ENCODE results near the gene SLAIN1. TPM values are rescaled to one million over a fixed set of nuclear protein-coding genes. Genes with fewer than 3 reads are reported as not detected.

The SLAIN1 gene
- total RNA-seq, 2 experiments from 2014 or later: 40.1 to 44.2 TPM

GRCh38 chr13:77696006-77696878 lies 1.2 kb upstream of the SLAIN1 start:
- ATAC-seq (no peak), DNase-seq (no peak)
- peak overlapping the region; percentile 8 for H3K4me3 Mint-ChIP-seq
- CTCF ChIA-PET: interaction anchor here (1.0 to 3.9 kb wide), 6 partner anchors 33 to 218 kb away, joined by 3 to 18 read pairs (median 3); no protein-coding TSS in a partner anchor
- no peak overlapping the region for H3K27ac Mint-ChIP-seq
- peaks cover 19% of the 10 kb centered on the region for H3K27me3 Mint-ChIP-seq
- H3K36me3 Mint-ChIP-seq: peaks cover 4% of the 10 kb centered on the region
- H3K9me3 Mint-ChIP-seq (ENCODE audit: low read depth): no peaks in the 10 kb centered on the region
- H3K4me1 Mint-ChIP-seq: peaks cover 27% of the 10 kb centered on the region

DNA sequence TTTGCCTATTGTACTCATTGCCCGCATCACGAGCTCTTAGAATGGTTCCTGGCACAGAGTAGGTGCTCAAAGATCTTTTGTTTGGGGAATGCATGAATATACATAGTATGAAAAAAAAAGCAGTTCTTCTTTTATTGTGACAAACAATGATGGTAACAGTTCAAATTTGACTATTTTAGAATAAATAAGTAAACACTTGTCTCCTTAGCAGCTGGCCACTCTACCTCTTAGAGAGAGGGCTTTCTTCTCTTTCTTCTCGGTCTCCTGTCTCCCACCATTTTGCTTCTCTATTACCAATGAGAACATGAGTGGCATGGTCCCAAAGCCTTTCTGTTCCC lies 639 bp upstream of the SLAIN1 start:
- DNase-seq: no peak
- Mint-ChIP-seq H3K36me3 (peaks cover 4% of the 10 kb centered on the region), H3K9me3 (ENCODE audit: low read depth) (no peaks in the 10 kb centered on the region), H3K4me1 (peaks cover 27% of the 10 kb centered on the region), H3K27me3 (peaks cover 13% of the 10 kb centered on the region), H3K27ac (peak overlapping the region; percentile 75), H3K4me3 (peak overlapping the region; percentile 74)
- ATAC-seq: no peak
- CTCF ChIA-PET: interaction anchor here (1.0 to 3.9 kb wide), 4 partner anchors 33 to 104 kb away, joined by 3 to 18 read pairs (median 4); no protein-coding TSS in a partner anchor

DNA sequence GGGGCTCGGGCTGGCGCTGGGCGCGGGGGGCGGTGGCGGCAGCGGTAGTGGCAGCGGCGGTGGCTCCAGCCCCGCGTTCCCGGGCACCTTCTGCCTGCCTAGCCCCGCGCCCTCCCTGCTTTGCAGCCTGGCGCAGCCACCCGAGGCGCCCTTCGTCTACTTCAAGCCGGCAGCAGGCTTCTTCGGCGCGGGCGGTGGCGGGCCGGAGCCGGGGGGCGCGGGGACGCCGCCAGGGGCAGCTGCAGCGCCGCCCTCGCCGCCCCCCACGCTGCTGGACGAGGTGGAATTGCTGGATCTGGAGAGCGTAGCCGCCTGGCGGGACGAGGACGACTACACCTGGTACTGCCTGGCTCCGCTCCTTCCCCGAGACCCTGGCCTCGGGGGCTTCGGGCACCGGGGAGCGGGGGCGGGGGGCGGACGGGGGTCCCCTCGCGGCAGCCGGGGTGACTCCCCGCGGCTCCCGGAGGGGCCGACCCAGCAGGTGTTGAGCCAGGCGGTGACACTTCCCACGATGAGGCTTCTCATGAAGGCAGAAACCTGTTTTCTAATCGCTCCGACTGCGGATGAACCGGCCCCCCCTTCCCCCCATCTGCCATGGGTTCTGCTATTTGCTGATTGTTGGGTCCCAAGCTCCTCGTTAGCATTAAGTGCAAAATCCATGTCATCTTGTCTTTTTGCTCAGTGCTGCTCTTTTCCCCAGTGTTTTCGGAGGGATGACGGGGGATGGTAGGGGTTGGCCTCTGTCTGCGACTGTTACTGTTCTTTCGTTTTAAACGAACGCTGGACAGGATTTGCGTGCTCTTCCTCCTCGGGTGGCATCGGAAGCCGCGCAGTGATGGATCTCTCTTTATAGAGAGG lies 943 bp downstream of the SLAIN1 start:
- H3K4me1 Mint-ChIP-seq: peaks cover 28% of the 10 kb centered on the region
- CTCF ChIA-PET: interaction anchor here (1.4 to 3.9 kb wide), 2 partner anchors 31 to 52 kb away, joined by 3 to 18 read pairs; no protein-coding TSS in a partner anchor
- H3K27me3 Mint-ChIP-seq: peaks cover 12% of the 10 kb centered on the region
- H3K4me3 Mint-ChIP-seq: peak overlapping the region; percentile 98
- no peaks in the 10 kb centered on the region for H3K9me3 Mint-ChIP-seq (ENCODE audit: low read depth)
- DNase-seq (peak; percentile 65), ATAC-seq (peak; percentile 52)
- peak overlapping the region; percentile 96 for H3K27ac Mint-ChIP-seq
- peaks cover 6% of the 10 kb centered on the region for H3K36me3 Mint-ChIP-seq

GRCh38 chr13:77699059-77699680 lies 1.7 kb downstream of the SLAIN1 start:
- Mint-ChIP-seq H3K9me3 (ENCODE audit: low read depth) (no peaks in the 10 kb centered on the region), H3K27me3 (peaks cover 8% of the 10 kb centered on the region), H3K36me3 (peaks cover 6% of the 10 kb centered on the region), H3K4me3 (peak overlapping the region; percentile 98), H3K27ac (peak overlapping the region; percentile 96), H3K4me1 (peaks cover 28% of the 10 kb centered on the region)
- CTCF ChIA-PET: interaction anchor here (1.4 to 3.9 kb wide), 2 partner anchors 30 to 51 kb away, joined by 3 to 18 read pairs; no protein-coding TSS in a partner anchor
- no peak for ATAC-seq
- no peak for DNase-seq

GRCh38 chr13:77701305-77701704 lies 3.8 kb downstream of the SLAIN1 start:
- Mint-ChIP-seq H3K27ac (no peak overlapping the region), H3K27me3 (no peaks in the 10 kb centered on the region), H3K9me3 (ENCODE audit: low read depth) (no peaks in the 10 kb centered on the region), H3K4me1 (peaks cover 20% of the 10 kb centered on the region), H3K4me3 (no peak overlapping the region), H3K36me3 (peaks cover 15% of the 10 kb centered on the region)
- ATAC-seq: no peak
- no peak for DNase-seq
- CTCF ChIA-PET: no interaction called here

- Mint-ChIP-seq H3K9me3 (ENCODE audit: low read depth) (peaks cover 1% of the 10 kb centered on the region), H3K27me3 (no peaks in the 10 kb centered on the region), H3K4me3 (no peak overlapping the region), H3K4me1 (peaks cover 12% of the 10 kb centered on the region), H3K27ac (no peak overlapping the region), H3K36me3 (peaks cover 25% of the 10 kb centered on the region)
- CTCF ChIA-PET: no interaction called here
- DNase-seq (no peak), ATAC-seq (no peak)
Observed at GRCh38 chr13:77702366-77702765, 4.9 kb downstream of the SLAIN1 start.

DNA sequence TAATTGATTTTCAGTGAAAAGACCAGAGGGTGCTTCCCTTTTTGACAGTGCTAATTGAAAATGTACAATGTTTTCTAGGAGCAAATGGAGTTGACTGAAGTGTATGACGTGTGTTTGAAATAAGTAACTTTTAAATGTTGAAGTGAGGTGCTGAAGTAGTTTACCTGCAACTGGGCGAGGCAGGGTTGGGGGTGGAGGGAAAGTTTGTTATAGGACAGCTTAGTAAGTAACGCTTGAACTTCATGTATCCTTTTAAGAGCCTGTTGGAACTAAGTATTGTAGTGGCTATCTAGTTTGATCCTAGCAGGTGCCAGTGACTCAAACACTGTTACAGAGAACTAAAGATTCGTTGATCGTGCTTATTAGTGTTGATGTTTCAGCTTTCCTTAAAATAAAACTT lies 5.9 kb downstream of the SLAIN1 start:
- no peaks in the 10 kb centered on the region for H3K27me3 Mint-ChIP-seq
- peaks cover 4% of the 10 kb centered on the region for H3K9me3 Mint-ChIP-seq (ENCODE audit: low read depth)
- no peak overlapping the region for H3K4me3 Mint-ChIP-seq
- ATAC-seq (no peak), DNase-seq (no peak)
- H3K27ac Mint-ChIP-seq: no peak overlapping the region
- CTCF ChIA-PET: interaction anchor here (0.7 kb wide), 1 partner anchor 701 kb away, joined by 4 read pairs; no protein-coding TSS in a partner anchor
- peaks cover 36% of the 10 kb centered on the region for H3K36me3 Mint-ChIP-seq
- peaks cover 12% of the 10 kb centered on the region for H3K4me1 Mint-ChIP-seq

- DNase-seq (no peak), ATAC-seq (peak; percentile 68)
- CTCF ChIA-PET: no interaction called here
- no peak overlapping the region for H3K4me3 Mint-ChIP-seq
- H3K27me3 Mint-ChIP-seq: no peaks in the 10 kb centered on the region
- peaks cover 38% of the 10 kb centered on the region for H3K36me3 Mint-ChIP-seq
- peaks cover 24% of the 10 kb centered on the region for H3K4me1 Mint-ChIP-seq
- H3K27ac Mint-ChIP-seq: no peak overlapping the region
- H3K9me3 Mint-ChIP-seq (ENCODE audit: low read depth): peaks cover 14% of the 10 kb centered on the region
Observed at GRCh38 chr13:77714119-77714755, 16.8 kb downstream of the SLAIN1 start.

DNA sequence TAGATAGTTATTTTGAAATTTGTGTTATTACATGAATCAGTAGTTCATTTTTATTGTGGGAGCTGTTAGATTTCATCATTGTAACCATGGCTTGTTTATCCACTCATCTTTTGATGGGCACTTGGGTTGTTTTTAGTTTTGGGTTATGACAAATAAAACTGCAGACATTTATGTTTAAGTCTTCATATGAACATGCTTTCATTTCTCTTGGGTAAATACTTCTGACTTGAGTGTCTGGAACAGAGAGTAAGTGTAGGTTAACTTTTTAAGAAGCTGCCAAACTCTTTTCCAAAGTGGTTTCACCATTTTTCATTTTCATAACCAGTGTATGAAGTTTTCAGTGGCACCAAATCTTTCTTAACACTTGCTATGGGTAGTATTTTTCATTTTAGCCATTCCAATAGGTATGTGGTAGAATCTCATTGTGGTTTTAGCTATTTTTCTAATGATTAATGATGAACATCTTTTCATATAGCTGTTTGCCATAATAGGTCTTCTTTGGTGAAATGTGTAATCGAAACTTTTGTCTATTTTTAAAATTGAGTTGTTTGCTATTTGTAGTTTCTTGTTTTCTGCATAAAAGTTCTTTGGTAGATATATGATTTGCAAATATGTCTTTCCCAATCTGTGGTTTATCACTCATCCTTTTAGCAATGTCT lies 17.9 kb downstream of the SLAIN1 start:
- peaks cover 43% of the 10 kb centered on the region for H3K36me3 Mint-ChIP-seq
- ATAC-seq: no peak
- H3K4me1 Mint-ChIP-seq: peaks cover 24% of the 10 kb centered on the region
- no peaks in the 10 kb centered on the region for H3K27me3 Mint-ChIP-seq
- no peak overlapping the region for H3K4me3 Mint-ChIP-seq
- peak overlapping the region; percentile 21 for H3K27ac Mint-ChIP-seq
- no peak for DNase-seq
- CTCF ChIA-PET: no interaction called here
- peaks cover 12% of the 10 kb centered on the region for H3K9me3 Mint-ChIP-seq (ENCODE audit: low read depth)

GRCh38 chr13:77716692-77717091 lies 19.2 kb downstream of the SLAIN1 start:
- H3K9me3 Mint-ChIP-seq (ENCODE audit: low read depth): peaks cover 3% of the 10 kb centered on the region
- peaks cover 46% of the 10 kb centered on the region for H3K36me3 Mint-ChIP-seq
- peaks cover 35% of the 10 kb centered on the region for H3K4me1 Mint-ChIP-seq
- ATAC-seq (no peak), DNase-seq (no peak)
- no peak overlapping the region for H3K4me3 Mint-ChIP-seq
- no peak overlapping the region for H3K27ac Mint-ChIP-seq
- no peaks in the 10 kb centered on the region for H3K27me3 Mint-ChIP-seq
- CTCF ChIA-PET: no interaction called here

- Mint-ChIP-seq H3K27ac (no peak overlapping the region), H3K36me3 (peaks cover 47% of the 10 kb centered on the region), H3K27me3 (no peaks in the 10 kb centered on the region), H3K9me3 (ENCODE audit: low read depth) (no peaks in the 10 kb centered on the region), H3K4me3 (no peak overlapping the region), H3K4me1 (peaks cover 32% of the 10 kb centered on the region)
- no peak for DNase-seq
- ATAC-seq: no peak
- CTCF ChIA-PET: no interaction called here
Observed at GRCh38 chr13:77717508-77717907, 20.0 kb downstream of the SLAIN1 start.

DNA sequence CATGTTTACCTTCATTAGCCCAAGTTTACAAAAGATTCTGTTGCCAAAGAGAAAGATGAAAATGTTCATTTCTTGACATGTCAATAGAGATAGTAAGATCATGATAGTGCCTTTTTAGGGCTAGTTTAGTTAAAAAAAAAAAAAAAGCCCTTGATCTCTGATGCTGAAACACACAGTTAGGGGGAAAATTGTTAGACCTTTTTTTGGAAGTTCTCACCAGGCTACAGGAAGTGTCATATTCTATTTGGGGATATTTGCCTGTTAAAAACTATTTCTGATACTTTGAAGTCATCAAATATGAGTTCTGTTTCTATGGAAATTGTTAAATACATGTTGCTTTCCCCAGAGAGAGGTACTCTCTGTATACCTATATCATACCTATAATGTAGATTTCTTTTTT lies 21.6 kb downstream of the SLAIN1 start:
- ATAC-seq: no peak
- H3K27me3 Mint-ChIP-seq: no peaks in the 10 kb centered on the region
- no peak for DNase-seq
- no peak overlapping the region for H3K4me3 Mint-ChIP-seq
- H3K9me3 Mint-ChIP-seq (ENCODE audit: low read depth): no peaks in the 10 kb centered on the region
- H3K36me3 Mint-ChIP-seq: peaks cover 55% of the 10 kb centered on the region
- CTCF ChIA-PET: no interaction called here
- H3K27ac Mint-ChIP-seq: peak overlapping the region; percentile 14
- H3K4me1 Mint-ChIP-seq: peaks cover 28% of the 10 kb centered on the region

All from activated CD8-positive, alpha-beta memory T cell treated with anti-CD3 and anti-CD28 coated beads, Interleukin-2, amount 10 ng/mL, durations not matched to agents 7 days and 5 days (primary cell).